Measurements from ENCODE around the gene TRIB2. TPM values are rescaled to one million over a fixed set of nuclear protein-coding genes. Genes with fewer than 3 reads are reported as not detected.

Gene TRIB2
- polyA plus RNA-seq, 1 of the 3 experiments (the other 2 are of a cell fraction): 27.5 TPM

GRCh38 chr2:12675801-12676200 lies 40.9 kb upstream of the TRIB2 start:
- H3K4me1 ChIP-seq (ENCODE audit: control insufficient read depth in 1 of 2, insufficient read depth in 2 of 2, low read depth in 1 of 2, low read length in 1 of 2): no peaks in the 10 kb centered on the region
- H3K27ac ChIP-seq (ENCODE audit: low read depth in 2 of 2, low read length in 1 of 2): no peak overlapping the region
- no peak for DNase-seq
- H3K9me3 ChIP-seq: no peaks in the 10 kb centered on the region
- CTCF ChIA-PET: interaction anchor here (1.5 kb wide), 1 partner anchor 9 kb away, joined by 5 read pairs; no protein-coding TSS in a partner anchor
- WGBS (ENCODE audit: low lambda C conversion rate): 66% methylated on average over 5 of the region's 5 CpGs
- no peaks in the 10 kb centered on the region for H3K9me2 ChIP-seq
- no peak overlapping the region for H3K4me3 ChIP-seq (ENCODE audit: low read depth in 2 of 2, low read length in 1 of 2)
- no peaks in the 10 kb centered on the region for H4K20me1 ChIP-seq (ENCODE audit: insufficient read depth)
- no peak overlapping the region for H2AFZ ChIP-seq (ENCODE audit: low read depth)
- no peak overlapping the region for H3K9ac ChIP-seq
- no peaks in the 10 kb centered on the region for H3K79me2 ChIP-seq (ENCODE audit: insufficient read depth)
- H3K4me2 ChIP-seq: no peak overlapping the region
- no peaks in the 10 kb centered on the region for H3K27me3 ChIP-seq (ENCODE audit: insufficient read depth)
- no peak for TF ChIP-seq ZBTB33 (IDR thresholded peaks at IDR 0.05; ENCODE audit: borderline replicate concordance, low read depth)
- no peak for TF ChIP-seq PBX3 (IDR thresholded peaks at IDR 0.05)
- TF ChIP-seq EZH2phosphoT487 (IDR thresholded peaks at IDR 0.05; ENCODE audit: borderline replicate concordance, low read depth): no peak
- no peak for TF ChIP-seq GATA2 (CRISPR knock-in tag; IDR thresholded peaks at IDR 0.05)
- no peak for TF ChIP-seq TCF12 (IDR thresholded peaks at IDR 0.05)
- no peak for TF ChIP-seq SMC3 (IDR thresholded peaks at IDR 0.05; ENCODE audit: low read depth, low read length)
- no peak for TF ChIP-seq ELF1 (IDR thresholded peaks at IDR 0.05)
- no peak for TF ChIP-seq REST (IDR thresholded peaks at IDR 0.05; ENCODE audit: low read depth, low read length)
- TF ChIP-seq NRF1 (IDR thresholded peaks at IDR 0.05; ENCODE audit: low read depth, low read length): no peak
- no peak for TF ChIP-seq RFX5 (IDR thresholded peaks at IDR 0.05; ENCODE audit: low read length)
- TF ChIP-seq SIN3A (IDR thresholded peaks at IDR 0.05; ENCODE audit: borderline replicate concordance, low read depth, low read length): no peak
- TF ChIP-seq FOSL2 (IDR thresholded peaks at IDR 0.05; ENCODE audit: borderline replicate concordance, low read depth): no peak
- TF ChIP-seq RAD21 (IDR thresholded peaks at IDR 0.05; ENCODE audit: low read length): no peak
- TF ChIP-seq CHD2 (IDR thresholded peaks at IDR 0.05; ENCODE audit: low read length, partially characterized antibody): no peak
- TF ChIP-seq USF2 (IDR thresholded peaks at IDR 0.05; ENCODE audit: borderline replicate concordance, low read depth, low read length): no peak
- no peak for TF ChIP-seq GABPA (IDR thresholded peaks at IDR 0.05; ENCODE audit: low read depth)
- POLR2A ChIA-PET: no interaction called here
- H3K36me3 ChIP-seq (replicated peaks in 1 of 2; ENCODE audit: control insufficient read depth in 1 of 2, insufficient read depth in 2 of 2, low read length in 1 of 2): no peaks in the 10 kb centered on the region
- H3F3A ChIP-seq (replicated peaks; ENCODE audit: insufficient read depth): no peaks in the 10 kb centered on the region
